ENCODE data around the gene ZNF814.

ZNF814 gene

DNA sequence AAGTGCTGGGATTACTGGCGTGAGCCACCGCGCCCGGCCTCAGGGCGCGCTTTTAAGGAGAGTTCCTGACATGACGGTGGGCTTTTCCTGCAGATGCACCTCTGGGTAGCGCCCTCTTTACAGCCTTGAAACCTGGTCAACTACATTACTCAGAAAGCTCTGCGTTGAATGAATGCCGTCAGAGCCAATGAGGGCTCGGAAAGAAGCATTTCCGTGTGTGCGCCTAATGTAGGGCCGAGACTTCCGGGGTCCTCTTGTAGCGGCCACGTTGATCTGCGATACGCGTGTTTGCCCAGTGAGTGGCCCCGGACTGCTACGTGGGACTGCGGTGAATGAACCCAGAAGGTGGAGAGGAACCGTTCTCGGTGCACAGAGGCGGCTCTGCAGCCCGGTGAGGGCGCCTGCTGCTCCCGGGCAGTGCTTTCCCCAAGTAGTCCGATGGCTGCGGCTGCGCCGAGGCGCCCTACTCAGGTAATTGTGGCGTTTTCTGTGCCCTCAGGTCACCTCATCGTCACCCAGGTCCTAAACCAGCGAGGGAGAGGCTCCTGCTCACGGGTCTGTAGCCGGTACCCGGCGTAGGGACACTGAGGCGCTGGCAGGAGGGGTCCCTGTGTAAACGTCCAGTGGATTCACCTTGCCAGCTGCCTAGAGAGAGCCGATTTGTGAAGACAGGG, 69.2 kb downstream of the ZNF814 start:
- H3K27ac ChIP-seq, result peak overlapping the region; percentile 97
- TF ChIP-seq, protein P1, sequence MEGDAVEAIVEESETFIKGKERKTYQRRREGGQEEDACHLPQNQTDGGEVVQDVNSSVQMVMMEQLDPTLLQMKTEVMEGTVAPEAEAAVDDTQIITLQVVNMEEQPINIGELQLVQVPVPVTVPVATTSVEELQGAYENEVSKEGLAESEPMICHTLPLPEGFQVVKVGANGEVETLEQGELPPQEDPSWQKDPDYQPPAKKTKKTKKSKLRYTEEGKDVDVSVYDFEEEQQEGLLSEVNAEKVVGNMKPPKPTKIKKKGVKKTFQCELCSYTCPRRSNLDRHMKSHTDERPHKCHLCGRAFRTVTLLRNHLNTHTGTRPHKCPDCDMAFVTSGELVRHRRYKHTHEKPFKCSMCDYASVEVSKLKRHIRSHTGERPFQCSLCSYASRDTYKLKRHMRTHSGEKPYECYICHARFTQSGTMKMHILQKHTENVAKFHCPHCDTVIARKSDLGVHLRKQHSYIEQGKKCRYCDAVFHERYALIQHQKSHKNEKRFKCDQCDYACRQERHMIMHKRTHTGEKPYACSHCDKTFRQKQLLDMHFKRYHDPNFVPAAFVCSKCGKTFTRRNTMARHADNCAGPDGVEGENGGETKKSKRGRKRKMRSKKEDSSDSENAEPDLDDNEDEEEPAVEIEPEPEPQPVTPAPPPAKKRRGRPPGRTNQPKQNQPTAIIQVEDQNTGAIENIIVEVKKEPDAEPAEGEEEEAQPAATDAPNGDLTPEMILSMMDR (conservative IDR thresholded peaks at IDR 0.05), result no peak; the same call in 1 of the 2 replicates

DNA sequence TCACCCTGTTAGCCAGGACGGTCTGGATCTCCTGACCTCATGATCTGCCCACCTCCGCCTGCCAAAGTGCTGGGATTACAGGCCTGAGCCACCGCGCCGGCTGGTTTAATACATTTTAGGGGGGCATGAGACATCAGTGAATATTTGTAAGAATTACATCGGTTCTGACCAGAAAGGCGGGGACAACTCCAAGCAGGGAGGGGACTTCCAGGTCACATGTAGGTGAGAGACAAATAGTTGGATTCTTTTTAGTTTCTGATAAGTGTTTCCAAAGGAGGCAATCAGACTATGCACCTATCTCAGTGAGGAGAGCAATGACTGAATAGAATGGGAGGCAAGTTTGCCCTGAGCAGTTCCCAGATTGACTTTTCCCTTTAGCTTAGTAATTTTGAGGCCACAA, 70.5 kb downstream of the ZNF814 start:
- H3K27ac ChIP-seq, result peak overlapping the region; percentile 97
- TF ChIP-seq, protein P1 (conservative IDR thresholded peaks at IDR 0.05), result no peak

GRCh38 chr19:57817976-57818375, 70.9 kb downstream of the ZNF814 start:
- TF ChIP-seq, protein P1 (conservative IDR thresholded peaks at IDR 0.05), result no peak
- peak overlapping the region; percentile 97 for H3K27ac ChIP-seq

DNA sequence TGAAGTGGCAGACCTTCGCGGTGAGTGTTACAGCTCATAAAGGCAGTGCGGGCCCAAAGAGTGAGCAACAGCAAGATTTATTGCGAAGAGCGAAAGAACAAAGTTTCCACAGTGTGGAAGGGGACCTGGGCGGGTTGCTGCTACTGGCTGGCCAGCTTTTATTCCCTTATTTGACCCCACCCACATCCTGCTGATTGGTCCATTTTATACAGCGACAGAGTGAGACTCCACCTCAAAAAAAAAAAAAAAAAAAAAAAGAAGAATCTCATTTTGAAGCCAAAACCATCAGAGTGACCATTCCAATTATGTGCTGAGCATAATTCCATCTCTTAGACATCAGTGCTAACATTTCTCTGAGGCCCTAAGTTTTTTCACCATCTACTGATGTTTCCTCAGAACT, 72.2 kb downstream of the ZNF814 start:
- no peak overlapping the region for H3K27ac ChIP-seq
- TF ChIP-seq, protein P1 (conservative IDR thresholded peaks at IDR 0.05), result no peak

GRCh38 chr19:57815247-57816075, 73.4 kb downstream of the ZNF814 start:
- TF ChIP-seq, protein P1 (conservative IDR thresholded peaks at IDR 0.05), result no peak
- H3K27ac ChIP-seq, result peak overlapping the region; percentile 93

DNA sequence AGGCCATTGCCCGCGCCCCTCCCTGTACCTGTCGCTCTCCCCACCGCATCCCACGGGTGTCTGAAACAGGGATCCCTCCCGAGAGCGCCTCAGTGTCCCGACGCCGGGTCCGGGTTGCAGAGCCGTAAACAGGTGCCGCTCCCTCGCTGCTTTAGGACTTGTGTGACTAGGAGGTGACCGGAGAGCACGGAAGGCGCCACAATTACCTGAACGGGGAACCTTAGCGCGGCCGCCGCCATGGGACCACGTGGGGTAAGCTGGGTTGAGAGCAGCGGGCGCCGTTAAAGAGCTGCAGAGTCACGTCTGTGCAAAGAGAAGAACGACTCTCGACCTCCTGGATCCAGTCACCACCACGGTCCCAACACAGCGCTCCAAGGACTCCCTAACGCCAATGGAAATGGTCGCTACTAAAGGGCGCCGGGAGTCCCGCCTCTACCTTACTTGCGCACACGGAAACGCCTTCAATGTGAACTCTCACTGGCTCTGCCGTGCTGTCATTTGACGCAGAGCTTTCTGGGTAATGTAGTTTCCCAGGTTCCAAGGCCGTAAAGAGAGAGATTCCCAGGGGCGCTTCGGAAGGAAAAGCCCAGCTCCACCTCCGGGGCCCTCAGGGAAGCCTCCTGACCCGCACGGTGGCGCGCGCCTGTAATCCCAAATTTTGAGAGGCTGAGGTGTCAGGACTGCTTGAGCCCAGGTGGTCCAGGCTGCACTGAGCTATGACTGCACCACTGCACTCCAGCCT, 74.2 kb downstream of the ZNF814 start, which contains the start of gene ZNF552:
Gene ZNF552 (minus strand): TSS at position 409 of the 742 bp plus-strand sequence. CDS start 170 bp downstream, at position 239.
- H3K27ac ChIP-seq, result peak within 1 kb of the TSS; percentile 93
- TF ChIP-seq, protein P1 (conservative IDR thresholded peaks at IDR 0.05), result no peak; the same call in 1 of the 2 replicates

Measured in VCaP (cell line).